ENCODE data around the gene VAMP2. TPM values are rescaled to one million over a fixed set of nuclear protein-coding genes. Genes with fewer than 3 reads are reported as not detected.

The VAMP2 gene
- total and polyA plus RNA-seq, 10 of the 15 experiments (the other 5 are each of a cell fraction or from before 2014, with no cell fraction given) = 3.0 to 35.2 (median 25.0) TPM

DNA sequence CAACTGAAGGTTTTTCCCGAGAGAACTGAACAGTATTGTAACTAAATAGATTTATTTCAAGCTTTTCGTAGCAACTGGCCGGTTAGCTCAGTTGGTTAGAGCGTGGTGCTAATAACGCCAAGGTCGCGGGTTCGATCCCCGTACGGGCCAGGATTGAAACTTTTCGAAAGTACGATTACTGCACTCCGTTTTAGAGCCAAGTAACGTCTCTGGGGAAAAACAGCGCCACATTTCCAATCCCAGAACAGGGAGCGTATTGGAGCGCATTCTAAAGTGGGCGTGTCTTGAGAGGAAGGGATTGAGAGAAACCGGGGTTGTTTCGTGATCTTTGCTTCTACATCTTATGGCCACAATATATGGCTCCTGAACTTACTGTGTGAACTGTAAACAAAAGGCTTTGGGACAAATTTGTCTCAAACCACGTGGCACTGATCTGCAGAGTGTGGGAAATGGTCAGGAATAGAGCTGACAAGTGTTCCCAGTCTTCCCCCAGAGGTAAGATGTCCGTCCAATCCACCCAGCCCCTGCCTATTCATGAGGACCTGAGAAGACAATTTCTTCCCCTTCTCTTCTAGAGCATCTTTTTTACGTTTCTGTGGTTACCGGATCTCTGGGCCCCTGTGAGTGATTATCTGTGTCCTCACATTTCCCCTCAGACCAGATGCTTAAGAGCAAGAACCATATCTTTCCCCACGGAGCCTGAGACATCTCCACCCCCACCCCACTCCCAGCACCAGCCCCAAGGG lies 24.9 kb upstream of the VAMP2 start (continued):
- no peak for TF ChIP-seq BCL3 (IDR thresholded peaks at IDR 0.05; ENCODE audit: borderline replicate concordance, insufficient read depth, low read depth, low read length, poor library complexity, severe bottlenecking)
- peak; percentile 37; the same call in 1 of the 2 replicates for TF ChIP-seq EED (IDR thresholded peaks at IDR 0.05; ENCODE audit: low read depth)
- TF ChIP-seq NRF1 (conservative IDR thresholded peaks at IDR 0.05; ENCODE audit: low read depth, low read length) = no peak
- 0 out of 2 replicates have a peak, but pooled peaks have one; percentile 27 for TF ChIP-seq TAF1 (IDR thresholded peaks at IDR 0.05; ENCODE audit: borderline replicate concordance, low read depth, low read length)
- TF ChIP-seq EZH2 (IDR thresholded peaks at IDR 0.05; ENCODE audit: borderline replicate concordance, control insufficient read depth, low read depth, low read length) = no peak
- TF ChIP-seq SRF (IDR thresholded peaks at IDR 0.05; ENCODE audit: low read depth in 2 of 2, low read length in 2 of 2) = no peak
- no peak for TF ChIP-seq CEBPB (IDR thresholded peaks at IDR 0.05; ENCODE audit: borderline replicate concordance in 1 of 2, low read depth in 2 of 2, low read length in 2 of 2)
- no peak for TF ChIP-seq NR2C2 (IDR thresholded peaks at IDR 0.05; ENCODE audit: borderline replicate concordance, control insufficient read depth, insufficient read length, low read depth)
- no peak for TF ChIP-seq MLLT1 (IDR thresholded peaks at IDR 0.05)
- TF ChIP-seq MXI1 (IDR thresholded peaks at IDR 0.05; ENCODE audit: low read depth, low read length) = 0 out of 2 replicates have a peak, but pooled peaks have one; percentile 39
- peak; percentile 61; the same call in 1 of the 2 replicates for TF ChIP-seq CREM (IDR thresholded peaks at IDR 0.05; ENCODE audit: low read depth)
- TF ChIP-seq SKIL (IDR thresholded peaks at IDR 0.05; ENCODE audit: low read depth, poor library complexity, severe bottlenecking) = peak; percentile 39
- no peak for TF ChIP-seq PAX5 (IDR thresholded peaks at IDR 0.05; ENCODE audit: borderline replicate concordance, low read depth, low read length)
- peak; percentile 53; the same call in 1 of the 2 replicates for TF ChIP-seq SIN3A (IDR thresholded peaks at IDR 0.05; ENCODE audit: low read depth, low read length)
- peak; percentile 35 to 57; a peak in 2 of 4 replicates for TF ChIP-seq IKZF2 (IDR thresholded peaks at IDR 0.05)
- peak; percentile 36; the same call in 1 of the 2 replicates for TF ChIP-seq TCF3 (IDR thresholded peaks at IDR 0.05; ENCODE audit: borderline replicate concordance, insufficient read depth, low read depth, low read length)
- TF ChIP-seq DPF2 (IDR thresholded peaks at IDR 0.05) = no peak
- TF ChIP-seq PRDM15 (CRISPR knock-in tag; IDR thresholded peaks at IDR 0.05) = no peak

Data from GM12878 (cell line).